Muscle layer of duodenum (tissue), 2 donors: Measurements from ENCODE around the gene AKNA.

Experiments
- H3K27ac ChIP-seq: one replicate; pipeline ENCODE4 v1.7.0; 2013; ENCODE audit warnings: mild to moderate bottlenecking, low read length
- H3K27me3 ChIP-seq: one replicate; pipeline ENCODE4 v1.7.0; 2013; ENCODE audit warnings: low read depth, mild to moderate bottlenecking, control low read depth, low read length
- H3K36me3 ChIP-seq, 2 donors: one replicate each; pipeline ENCODE4 v1.7.0; 2013; ENCODE audit warnings: low read length in 2 of 2, control low read depth in 1 of 2, mild to moderate bottlenecking in 1 of 2; ENCODE audit not compliant: insufficient read depth in 2 of 2, control insufficient read depth in 1 of 2
- H3K4me1 ChIP-seq, 2 donors: one replicate each; pipeline ENCODE4 v1.7.0; 2013; ENCODE audit warnings: low read length in 2 of 2, mild to moderate bottlenecking in 2 of 2, control low read depth in 1 of 2, moderate library complexity in 1 of 2; ENCODE audit not compliant: insufficient read depth in 2 of 2, control insufficient read depth in 1 of 2
- H3K4me3 ChIP-seq, 2 donors: one replicate each; pipeline ENCODE4 v1.7.0; 2013; ENCODE audit warnings: low read length in 2 of 2, low read depth in 1 of 2, mild to moderate bottlenecking in 1 of 2
- H3K9me3 ChIP-seq, 2 donors: one replicate each; pipeline ENCODE4 v1.7.0; 2013; ENCODE audit warnings: low read length in 2 of 2, control low read depth in 1 of 2, mild to moderate bottlenecking in 1 of 2; ENCODE audit not compliant: control insufficient read depth in 1 of 2
- donor health status: healthy.

Gene AKNA

GRCh38 chr9:114313186-114313585 is 74.6 kb downstream of the AKNA start:
- Histone ChIP-seq H3K4me3 (no peak overlapping the region), H3K27ac (no peak overlapping the region), H3K4me1 (no peaks in the 10 kb centered on the region)

GRCh38 chr9:114312513-114312875 is 75.3 kb downstream of the AKNA start:
- Histone ChIP-seq H3K27ac (no peak overlapping the region), H3K9me3 (peaks cover 0 to 4% of the 10 kb centered on the region in 2 donors), H3K4me3 (no peak overlapping the region), H3K4me1 (no peaks in the 10 kb centered on the region), H3K36me3 (peaks cover 6 to 9% of the 10 kb centered on the region in 2 donors), H3K27me3 (no peaks in the 10 kb centered on the region)

More at GRCh38 chr9:114313186-114313585, 74.6 kb downstream of the AKNA start:
- peaks cover 0 to 4% of the 10 kb centered on the region in 2 donors for H3K9me3 ChIP-seq
- no peaks in the 10 kb centered on the region for H3K27me3 ChIP-seq
- peaks cover 6 to 8% of the 10 kb centered on the region in 2 donors for H3K36me3 ChIP-seq

GRCh38 chr9:114311571-114312512 is 75.9 kb downstream of the AKNA start:
- no peaks in the 10 kb centered on the region for H3K27me3 ChIP-seq
- H3K4me3 ChIP-seq: no peak overlapping the region
- peaks cover 6 to 11% of the 10 kb centered on the region in 2 donors for H3K36me3 ChIP-seq
- no peak overlapping the region for H3K27ac ChIP-seq
- H3K4me1 ChIP-seq: no peaks in the 10 kb centered on the region
- H3K9me3 ChIP-seq: peaks cover 0 to 4% of the 10 kb centered on the region in 2 donors

- Histone ChIP-seq H3K27me3 (no peaks in the 10 kb centered on the region), H3K9me3 (peaks cover 0 to 4% of the 10 kb centered on the region in 2 donors), H3K36me3 (peaks cover 6 to 12% of the 10 kb centered on the region in 2 donors), H3K4me1 (no peaks in the 10 kb centered on the region), H3K4me3 (no peak overlapping the region), H3K27ac (no peak overlapping the region)
Measured at GRCh38 chr9:114310471-114311450, 77.0 kb downstream of the AKNA start.

- Histone ChIP-seq H3K4me1 (peaks cover 4% of the 10 kb centered on the region in 2 donors), H3K9me3 (no peaks in the 10 kb centered on the region), H3K27me3 (no peaks in the 10 kb centered on the region), H3K27ac (no peak overlapping the region), H3K4me3 (no peak overlapping the region), H3K36me3 (peaks cover 6 to 12% of the 10 kb centered on the region in 2 donors)
Measured at GRCh38 chr9:114309096-114309495, 78.7 kb downstream of the AKNA start.

GRCh38 chr9:114308361-114308950 is 79.3 kb downstream of the AKNA start:
- Histone ChIP-seq H3K27me3 (no peaks in the 10 kb centered on the region), H3K27ac (no peak overlapping the region), H3K36me3 (peaks cover 6 to 12% of the 10 kb centered on the region in 2 donors), H3K9me3 (no peaks in the 10 kb centered on the region), H3K4me1 (peaks cover 4% of the 10 kb centered on the region in 2 donors), H3K4me3 (no peak overlapping the region)

GRCh38 chr9:114307899-114308267 is 79.9 kb downstream of the AKNA start:
- H3K36me3 ChIP-seq: peaks cover 6 to 12% of the 10 kb centered on the region in 2 donors
- H3K4me3 ChIP-seq: no peak overlapping the region

GRCh38 chr9:114304416-114305188 is 83.2 kb downstream of the AKNA start:
- no peaks in the 10 kb centered on the region for H3K27me3 ChIP-seq
- H3K4me3 ChIP-seq: no peak overlapping the region
- H3K36me3 ChIP-seq: peaks cover 0 to 19% of the 10 kb centered on the region in 2 donors
- no peaks in the 10 kb centered on the region for H3K9me3 ChIP-seq
- H3K27ac ChIP-seq: no peak overlapping the region
- peaks cover 4% of the 10 kb centered on the region in 2 donors for H3K4me1 ChIP-seq

More at GRCh38 chr9:114307899-114308267, 79.9 kb downstream of the AKNA start:
- Histone ChIP-seq H3K27me3 (no peaks in the 10 kb centered on the region), H3K9me3 (no peaks in the 10 kb centered on the region), H3K27ac (no peak overlapping the region), H3K4me1 (peaks cover 4% of the 10 kb centered on the region in 2 donors)

- Histone ChIP-seq H3K4me3 (no peak overlapping the region), H3K27me3 (no peaks in the 10 kb centered on the region), H3K4me1 (peaks cover 4% of the 10 kb centered on the region in 2 donors), H3K27ac (no peak overlapping the region), H3K36me3 (peaks cover 0 to 24% of the 10 kb centered on the region in 2 donors), H3K9me3 (no peaks in the 10 kb centered on the region)
Measured at GRCh38 chr9:114303977-114304376, 83.8 kb downstream of the AKNA start.

GRCh38 chr9:114303571-114303970 is 84.2 kb downstream of the AKNA start:
- no peak overlapping the region for H3K27ac ChIP-seq
- H3K9me3 ChIP-seq: no peaks in the 10 kb centered on the region
- no peak overlapping the region for H3K4me3 ChIP-seq
- H3K36me3 ChIP-seq: peaks cover 0 to 26% of the 10 kb centered on the region in 2 donors
- H3K27me3 ChIP-seq: no peaks in the 10 kb centered on the region
- peaks cover 4% of the 10 kb centered on the region in 2 donors for H3K4me1 ChIP-seq
